Endothelial cell of umbilical vein (primary cell): ENCODE measurements around the gene NEO1. TPM values are rescaled to one million over a fixed set of nuclear protein-coding genes. Genes with fewer than 3 reads are reported as not detected.

Experiments used
- BruUV-seq: library from RNA; stranded (reverse); fragments of 400-500 nt; replicated peaks from 2 replicates; lab custom pipeline; 2021; lab: Mats Ljungman, UMichigan
- CTCF ChIA-PET: fragments of 300-600, 350-600 bp; sonication (Branson Sonifier 250); formaldehyde crosslinking; loops from one replicate; lab custom pipeline; 2021; ENCODE audit warnings: antibody characterized with exemption, inconsistent platforms; lab: Charles Lee
- POLR2A ChIA-PET: fragments of 300-600, 350-600 bp; sonication (Branson Sonifier 250); formaldehyde crosslinking; loops from one replicate; lab custom pipeline; 2021; ENCODE audit warnings: antibody characterized with exemption, inconsistent platforms; lab: Charles Lee
- DNase-seq: peaks from one replicate; pipeline ENCODE4 v3.0.0-alpha.2; 2011; ENCODE audit warnings: low read depth, low spot score
- FAIRE-seq: peaks from 2 replicates; lab custom pipeline; 2011; peaks lifted over from hg19 to GRCh38; lab: Jason Lieb, UNC
- H2AFZ ChIP-seq: 2 replicates; pipeline ENCODE4 v1.6.0; 2012; ENCODE audit warnings: low read depth, low read length, control low read depth, inconsistent platforms
- H3K27ac ChIP-seq: 2 replicates; pipeline ENCODE4 v1.5.1; 2011; ENCODE audit warnings: low read depth, mild to moderate bottlenecking, control low read depth, low read length, moderate library complexity; ENCODE audit not compliant: insufficient read depth
- H3K27me3 ChIP-seq, 2 experiments: 2 replicates each; pipeline versions ENCODE4 v1.6.0 to v1.6.1; 2011; ENCODE audit warnings: low read length in 2 of 2, mixed read lengths in 1 of 2; ENCODE audit not compliant: control insufficient read depth in 2 of 2, insufficient read depth in 2 of 2
- H3K36me3 ChIP-seq, 2 experiments: 2 replicates in 1 of 2; 3 replicates in 1 of 2; pipeline ENCODE4 v1.5.1; 2011; ENCODE audit warnings: low read length in 2 of 2, mild to moderate bottlenecking in 1 of 2, moderate library complexity in 1 of 2; ENCODE audit not compliant: control insufficient read depth in 2 of 2, insufficient read depth in 2 of 2; ENCODE audit errors: extremely low read depth in 1 of 2
- H3K4me1 ChIP-seq: 3 replicates; pipeline ENCODE4 v1.5.1; 2011; ENCODE audit warnings: mild to moderate bottlenecking, low read length; ENCODE audit not compliant: control insufficient read depth, insufficient read depth; ENCODE audit errors: extremely low read depth
- H3K4me2 ChIP-seq: 2 replicates; pipeline ENCODE4 v1.6.1; 2011; ENCODE audit warnings: low read length, control low read depth, mixed read lengths; ENCODE audit not compliant: insufficient read depth
- H3K4me3 ChIP-seq, 3 experiments: fragments of 200-600 bp in 1 of 3; sonication (generic), shearing (Covaris generic) in 1 of 3; replicated peaks in 1 of 3; 2 replicates each; pipeline ENCODE4 v1.5.1; 2011 to 2016; ENCODE audit warnings: control low read depth in 3 of 3, low read length in 3 of 3, mild to moderate bottlenecking in 2 of 3, inconsistent platforms in 1 of 3, low read depth in 1 of 3, moderate library complexity in 1 of 3; ENCODE audit not compliant: insufficient read depth in 1 of 3
- H3K79me2 ChIP-seq: 2 replicates; pipeline ENCODE4 v1.6.0; 2012; ENCODE audit warnings: low read length, inconsistent platforms; ENCODE audit not compliant: control insufficient read depth, insufficient read depth
- H3K9ac ChIP-seq: replicated peaks from 2 replicates; pipeline ENCODE3; 2011; ENCODE audit warnings: low read length, control low read depth; ENCODE audit not compliant: insufficient read depth; ENCODE audit errors: extremely low read depth
- H3K9me1 ChIP-seq: replicated peaks from 3 replicates; pipeline ENCODE4 v1.6.0; 2011; ENCODE audit warnings: mild to moderate bottlenecking, low read length; ENCODE audit not compliant: control insufficient read depth, insufficient read depth; ENCODE audit errors: extremely low read depth
- H3K9me3 ChIP-seq: replicated peaks from 2 replicates; pipeline ENCODE4 v1.5.1; 2012; ENCODE audit warnings: low read length, inconsistent platforms; ENCODE audit not compliant: control insufficient read depth, insufficient read depth
- H4K20me1 ChIP-seq: replicated peaks from 2 replicates; pipeline ENCODE3; 2011; ENCODE audit warnings: mild to moderate bottlenecking, low read length; ENCODE audit not compliant: control insufficient read depth, insufficient read depth; ENCODE audit errors: extremely low read depth
- EZH2 ChIP-seq: IDR thresholded peaks from 2 replicates; pipeline ENCODE4 v1.6.1; 2012; ENCODE audit warnings: borderline replicate concordance, low read depth, mild to moderate bottlenecking, moderate library complexity, low read length, inconsistent platforms; ENCODE audit not compliant: severe bottlenecking
- FOS ChIP-seq: IDR thresholded peaks from 2 replicates; pipeline ENCODE4 v1.6.1; 2011; ENCODE audit warnings: mild to moderate bottlenecking, low read length, moderate library complexity, borderline replicate concordance; ENCODE audit not compliant: insufficient read depth
- GATA2 ChIP-seq: IDR thresholded peaks from 2 replicates; pipeline ENCODE4 v1.7.0; 2011; ENCODE audit warnings: low read depth, mild to moderate bottlenecking, moderate library complexity, mixed read lengths, low read length; ENCODE audit not compliant: insufficient read length, insufficient read depth
- JUN ChIP-seq: IDR thresholded peaks from 2 replicates; pipeline ENCODE4 v1.6.1; 2011; ENCODE audit warnings: borderline replicate concordance, low read depth; ENCODE audit not compliant: insufficient read length, insufficient read depth
- MYC ChIP-seq: IDR thresholded peaks from one replicate; pipeline ENCODE4 v1.6.1; 2011; ENCODE audit warnings: mild to moderate bottlenecking, low read depth, low read length
- POLR2A ChIP-seq: IDR thresholded peaks from 2 replicates; pipeline ENCODE4 v1.6.1; 2012; ENCODE audit warnings: low read depth, mild to moderate bottlenecking, control low read depth, low read length
- POLR2AphosphoS5 ChIP-seq: IDR thresholded peaks from 2 replicates; pipeline ENCODE4 v1.6.1; 2012; ENCODE audit warnings: low read depth, mild to moderate bottlenecking, control low read depth, low read length, moderate library complexity; ENCODE audit not compliant: insufficient read depth
- dilution Hi-C: fragments of 300-500 bp; cut with MboI; formaldehyde crosslinking; loops from one replicate; pipeline ENCODE4 v1.15.0; 2019; ENCODE audit warnings: low sequenced_read_pairs; ENCODE audit not compliant: extremely low pct_ligation_motif_present
- intact Hi-C: fragments of 100-400 bp; cut with micrococcal nuclease; formaldehyde crosslinking; loops from one replicate; pipeline ENCODE4 v1.10.0; 2022
- polyA plus RNA-seq, 4 experiments: library from polyadenylated mRNA; depleted of rRNA in 3 of 4; stranded (reverse) in 3 of 4; unstranded in 1 of 4; fragments of >200 nt; gene quantifications; 2 replicates each; pipeline versions ENCODE4 v1.2.1 to v1.2.3, GENCODE V29; 2011 to 2012; ENCODE audit warnings: missing spikeins in 1 of 4
- total RNA-seq: library from RNA; stranded (reverse); gene quantifications from 2 replicates; pipeline ENCODE4 v1.2.3, GENCODE V29; 2021
- TF ChIP-seq, protein P1 (sequence below): IDR thresholded peaks from 2 replicates; pipeline ENCODE4 v1.6.1; 2011; ENCODE audit not compliant: insufficient read depth, insufficient read length
- TF ChIP-seq, protein P2 (sequence below), 2 donors: IDR thresholded peaks; 1 replicate in 1 of 2; 2 replicates in 1 of 2; pipeline ENCODE4 v1.5.1; 2011; ENCODE audit warnings: low read length in 2 of 2, mild to moderate bottlenecking in 2 of 2, moderate library complexity in 2 of 2, control low read depth in 1 of 2, inconsistent platforms in 1 of 2, low read depth in 1 of 2; ENCODE audit not compliant: insufficient read depth in 1 of 2; ENCODE audit errors: extremely low read depth in 1 of 2

NEO1 gene
- total and polyA plus RNA-seq, 2 donors (not counting 3 experiments of a cell fraction or from before 2014, with no cell fraction given) = 0.12 to 0.35 TPM

DNA sequence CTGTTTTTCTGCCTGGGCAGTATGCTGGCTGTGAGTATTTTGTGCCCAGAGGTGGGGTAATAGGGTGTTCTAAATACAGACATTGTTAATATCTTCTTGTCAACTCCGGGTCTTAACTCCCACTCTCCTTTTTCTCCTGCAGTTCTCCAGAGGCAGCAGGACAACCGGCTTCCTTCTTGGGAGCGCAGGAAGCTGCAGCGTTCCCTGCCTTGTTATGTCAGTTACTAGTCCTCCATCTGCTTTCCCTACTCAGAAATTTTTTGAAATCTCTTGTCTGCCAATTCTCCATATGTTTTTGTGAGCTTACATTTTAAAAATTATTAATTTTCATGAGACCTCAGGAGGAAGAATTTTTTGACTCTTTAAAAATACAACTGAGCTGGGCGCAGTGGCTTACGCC is 67.2 kb downstream of the NEO1 start:
- Histone ChIP-seq H3K4me2 (no peak overlapping the region), H3K79me2 (no peaks in the 10 kb centered on the region), H3K9me1 (no peaks in the 10 kb centered on the region), H3K4me1 (no peaks in the 10 kb centered on the region), H3K36me3 (no peaks in the 10 kb centered on the region), H4K20me1 (no peaks in the 10 kb centered on the region), H3K9ac (no peak overlapping the region), H3K9me3 (no peaks in the 10 kb centered on the region), H2AFZ (no peak overlapping the region), H3K4me3 (no peak overlapping the region), H3K27me3 (peaks cover 3 to 7% of the 10 kb centered on the region in 2 experiments), H3K27ac (no peak overlapping the region)
- POLR2A ChIA-PET = no interaction called here
- no peak for TF ChIP-seq POLR2A
- no peak for TF ChIP-seq GATA2
- no peak for TF ChIP-seq JUN
- TF ChIP-seq, protein P1, sequence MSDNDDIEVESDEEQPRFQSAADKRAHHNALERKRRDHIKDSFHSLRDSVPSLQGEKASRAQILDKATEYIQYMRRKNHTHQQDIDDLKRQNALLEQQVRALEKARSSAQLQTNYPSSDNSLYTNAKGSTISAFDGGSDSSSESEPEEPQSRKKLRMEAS = no peak
- no peak for TF ChIP-seq EZH2
- intact Hi-C loops = no loop called here
- no TSS peak for BruUV-seq
- CTCF ChIA-PET = no interaction called here
- no peak for FAIRE-seq
- no peak for DNase-seq
- dilution Hi-C loops = no loop called here

DNA sequence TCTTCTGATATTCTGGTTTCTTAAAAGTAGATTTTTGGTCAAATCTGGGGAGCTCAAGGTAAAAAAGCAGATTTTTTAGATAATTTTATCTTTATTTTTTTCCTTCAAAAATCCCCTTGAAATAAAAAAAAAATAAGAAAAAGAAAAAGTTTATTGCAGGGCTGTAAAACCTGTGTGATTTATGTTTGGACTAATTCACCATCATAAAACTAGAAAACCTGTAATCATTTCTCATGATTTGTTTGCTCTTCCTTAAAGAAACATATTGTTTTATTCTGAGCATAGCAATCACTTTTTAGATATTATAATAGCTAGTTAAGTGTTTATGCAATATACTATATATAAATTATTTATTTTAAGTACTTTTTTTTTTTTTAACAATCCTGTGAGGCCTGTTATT is 68.0 kb downstream of the NEO1 start:
- CTCF ChIA-PET = no interaction called here
- H4K20me1 ChIP-seq = no peaks in the 10 kb centered on the region
- H3K4me3 ChIP-seq = no peak overlapping the region
- H3K27me3 ChIP-seq = peaks cover 3 to 7% of the 10 kb centered on the region in 2 experiments
- no peaks in the 10 kb centered on the region for H3K9me3 ChIP-seq
- intact Hi-C loops = no loop called here
- H3K27ac ChIP-seq = no peak overlapping the region
- no peak overlapping the region for H3K4me2 ChIP-seq
- no peaks in the 10 kb centered on the region for H3K36me3 ChIP-seq
- H3K79me2 ChIP-seq = no peaks in the 10 kb centered on the region
- POLR2A ChIA-PET = no interaction called here
- no peaks in the 10 kb centered on the region for H3K4me1 ChIP-seq
- no peak overlapping the region for H2AFZ ChIP-seq
- no peak for FAIRE-seq
- H3K9me1 ChIP-seq = no peaks in the 10 kb centered on the region
- TF ChIP-seq JUN (no peak), POLR2A (no peak), EZH2 (no peak), MYC (no peak), FOS (no peak), GATA2 (no peak), POLR2AphosphoS5 (no peak)
- TF ChIP-seq, protein P2, sequence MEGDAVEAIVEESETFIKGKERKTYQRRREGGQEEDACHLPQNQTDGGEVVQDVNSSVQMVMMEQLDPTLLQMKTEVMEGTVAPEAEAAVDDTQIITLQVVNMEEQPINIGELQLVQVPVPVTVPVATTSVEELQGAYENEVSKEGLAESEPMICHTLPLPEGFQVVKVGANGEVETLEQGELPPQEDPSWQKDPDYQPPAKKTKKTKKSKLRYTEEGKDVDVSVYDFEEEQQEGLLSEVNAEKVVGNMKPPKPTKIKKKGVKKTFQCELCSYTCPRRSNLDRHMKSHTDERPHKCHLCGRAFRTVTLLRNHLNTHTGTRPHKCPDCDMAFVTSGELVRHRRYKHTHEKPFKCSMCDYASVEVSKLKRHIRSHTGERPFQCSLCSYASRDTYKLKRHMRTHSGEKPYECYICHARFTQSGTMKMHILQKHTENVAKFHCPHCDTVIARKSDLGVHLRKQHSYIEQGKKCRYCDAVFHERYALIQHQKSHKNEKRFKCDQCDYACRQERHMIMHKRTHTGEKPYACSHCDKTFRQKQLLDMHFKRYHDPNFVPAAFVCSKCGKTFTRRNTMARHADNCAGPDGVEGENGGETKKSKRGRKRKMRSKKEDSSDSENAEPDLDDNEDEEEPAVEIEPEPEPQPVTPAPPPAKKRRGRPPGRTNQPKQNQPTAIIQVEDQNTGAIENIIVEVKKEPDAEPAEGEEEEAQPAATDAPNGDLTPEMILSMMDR (IDR thresholded peaks at IDR 0.05; ENCODE audit: extremely low read depth in 1 of 2, insufficient read depth in 1 of 2, low read depth in 1 of 2, low read length in 2 of 2) = no peak
- TF ChIP-seq, protein P1 = no peak
- H3K9ac ChIP-seq = no peak overlapping the region
- no peak for DNase-seq
- no TSS peak for BruUV-seq
- dilution Hi-C loops = no loop called here
